Right cardiac atrium (tissue), 5 donors: ENCODE measurements around the gene RDX. TPM values are rescaled to one million over a fixed set of nuclear protein-coding genes. Genes with fewer than 3 reads are reported as not detected.
"Not testable (repeated sequence)": the region's sequence is repeated elsewhere in the genome, so short reads cannot be mapped to it uniquely, and the experiment has no call there.

Experiments
- ATAC-seq, 2 donors: fragments of 200-7000 bp; cut with Tn5 transposase; one replicate each; pipeline versions ENCODE4 v1.8.0 to v1.9.1; 2020; ENCODE audit warnings: moderate library complexity in 2 of 2, mild to moderate bottlenecking in 1 of 2
- DNase-seq, 3 donors: peaks; one replicate each; pipeline ENCODE4 v3.0.0-alpha.2; 2020
- H3K27ac ChIP-seq: one replicate; pipeline ENCODE4 v1.5.1; 2013; ENCODE audit warnings: mild to moderate bottlenecking, low read length, control low read depth, moderate library complexity
- H3K27me3 ChIP-seq: one replicate; pipeline ENCODE4 v1.6.1; 2013; ENCODE audit not compliant: control insufficient read depth, insufficient read depth
- H3K4me1 ChIP-seq: one replicate; pipeline ENCODE4 v1.6.1; 2013; ENCODE audit warnings: low read length; ENCODE audit not compliant: control insufficient read depth, insufficient read depth
- H3K4me3 ChIP-seq: one replicate; pipeline ENCODE4 v1.5.1; 2013; ENCODE audit warnings: low read length, control low read depth
- H3K9me3 ChIP-seq: one replicate; pipeline ENCODE4 v1.6.1; 2013; ENCODE audit warnings: low read length; ENCODE audit not compliant: control insufficient read depth
- WGBS: extraction: QIAGEN DNeasy Blood & Tissue Kit; methylation state at CpG from one replicate; pipeline ENCODE4 v1.1.7; 2013; 5-methylcytosine and 5-hydroxymethylcytosine counted together
- intact Hi-C, 4 donors: fragments of 100-400 bp; cut with DNase I; formaldehyde crosslinking; loops; one replicate each; pipeline versions ENCODE4 v1.11.0 to v1.14.0; 2022 to 2023
- polyA plus RNA-seq: library from polyadenylated mRNA; stranded (reverse); fragments of 200-250 nt; gene quantifications from one replicate; pipeline ENCODE4 v1.2.3, GENCODE V29; 2013
- total RNA-seq, 4 donors: library from RNA; stranded (reverse); fragmentation: NEBNext Ultra II Directional; extraction: Animal tissue kit (Norgen Biotek cat#: 25700); gene quantifications; one replicate each; pipeline ENCODE4 v1.2.1, GENCODE V29; 2021
- donor health status: healthy with polysubstance abuse.
- donor health status: DM: no; HTN: yes; CAD: no.
- donor health status: DM: no; HTN: no; CAD: no.
- donor health status: DM: no; HTN: yes; CAD: no; lungs with severe emphysema.
- donor health status: DM: yes; HTN: yes; CAD: no.

Gene RDX
- total and polyA plus RNA-seq, 5 donors: 37.5 to 135 (median 118) TPM

GRCh38 chr11:110294509-110294908, 1.9 kb downstream of the RDX start:
- Histone ChIP-seq H3K27me3 (no peaks in the 10 kb centered on the region), H3K4me3 (peak overlapping the region; percentile 86), H3K27ac (no peak overlapping the region), H3K4me1 (peaks cover 2% of the 10 kb centered on the region), H3K9me3 (no peaks in the 10 kb centered on the region)
- no peak for DNase-seq
- ATAC-seq: no peak
- WGBS: 49% methylated on average over 6 of the region's 6 CpGs
- intact Hi-C loops: loop anchor here in 2 of 4 donors (10.0 kb wide), 1 partner anchor 70 kb away; no protein-coding TSS in a partner anchor

- DNase-seq (no peak), ATAC-seq (no peak)
- intact Hi-C loops: loop anchor here in 2 of 4 donors (10.0 kb wide), 1 partner anchor 71 kb away; no protein-coding TSS in a partner anchor
- Histone ChIP-seq H3K4me1 (peaks cover 4% of the 10 kb centered on the region), H3K9me3 (no peaks in the 10 kb centered on the region), H3K27me3 (no peaks in the 10 kb centered on the region), H3K4me3 (peak overlapping the region; percentile 52), H3K27ac (no peak overlapping the region)
- WGBS: 58% methylated on average over 4 of the region's 4 CpGs
Measured at GRCh38 chr11:110293389-110293788, 3.0 kb downstream of the RDX start.

GRCh38 chr11:110292146-110292545, 4.3 kb downstream of the RDX start:
- intact Hi-C loops: loop anchor here in 2 of 4 donors (10.0 kb wide), 1 partner anchor 73 kb away; no protein-coding TSS in a partner anchor
- not testable (repeated sequence) for H3K4me1 ChIP-seq, H3K27ac ChIP-seq, ATAC-seq, H3K27me3 ChIP-seq, H3K9me3 ChIP-seq, DNase-seq, H3K4me3 ChIP-seq
- 86% methylated on average over 4 of the region's 4 CpGs for WGBS

DNA sequence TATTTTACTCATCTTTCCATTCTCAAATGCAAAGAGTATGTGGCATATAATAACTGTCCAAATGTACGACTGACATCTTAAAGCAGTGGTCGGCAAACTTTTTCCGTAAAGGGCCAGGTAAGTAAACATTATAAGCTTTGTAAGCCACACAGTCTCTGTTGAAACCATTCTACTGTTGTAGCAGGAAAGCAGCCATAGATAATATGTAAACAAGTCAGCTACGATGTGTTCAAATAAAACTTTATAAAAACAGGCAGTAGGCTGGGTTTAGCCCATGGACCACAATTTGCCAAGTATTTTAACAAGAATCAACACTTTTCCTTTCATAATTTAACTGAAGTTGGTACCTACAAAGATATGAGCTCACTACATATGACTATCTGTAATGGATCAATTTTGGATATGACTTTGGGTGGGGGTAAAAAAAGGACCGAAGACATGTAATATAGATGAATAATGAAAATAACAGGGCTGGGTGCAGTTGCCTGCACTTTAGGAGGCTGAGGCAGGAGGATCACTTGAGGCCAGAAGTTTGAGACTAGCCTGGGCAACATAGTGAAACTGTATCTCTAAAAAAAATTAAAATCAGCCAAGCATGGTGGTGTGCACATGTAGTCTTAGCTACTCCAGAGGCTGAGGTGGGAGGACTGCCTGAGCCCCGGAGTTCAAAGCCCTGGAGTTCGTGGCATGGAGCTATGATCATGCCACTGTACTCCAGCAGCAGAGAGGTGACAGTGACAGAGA, 5.7 kb downstream of the RDX start:
- DNase-seq (no peak), ATAC-seq (no peak)
- Histone ChIP-seq H3K27ac (no peak overlapping the region), H3K27me3 (no peaks in the 10 kb centered on the region), H3K4me1 (peaks cover 6% of the 10 kb centered on the region), H3K9me3 (no peaks in the 10 kb centered on the region), H3K4me3 (no peak overlapping the region)
- 93% methylated on average over 7 of the region's 7 CpGs for WGBS
- intact Hi-C loops: loop anchor here in 2 of 4 donors (10.0 kb wide), 1 partner anchor 74 kb away; no protein-coding TSS in a partner anchor

- no peak for DNase-seq
- intact Hi-C loops: no loop called here
- no peak for ATAC-seq
- Histone ChIP-seq H3K4me3 (no peak overlapping the region), H3K27me3 (no peaks in the 10 kb centered on the region), H3K27ac (no peak overlapping the region), H3K9me3 (no peaks in the 10 kb centered on the region), H3K4me1 (peaks cover 6% of the 10 kb centered on the region)
- 77% methylated on average over 10 of the region's 10 CpGs for WGBS
Measured at GRCh38 chr11:110289472-110289871, 6.9 kb downstream of the RDX start.

DNA sequence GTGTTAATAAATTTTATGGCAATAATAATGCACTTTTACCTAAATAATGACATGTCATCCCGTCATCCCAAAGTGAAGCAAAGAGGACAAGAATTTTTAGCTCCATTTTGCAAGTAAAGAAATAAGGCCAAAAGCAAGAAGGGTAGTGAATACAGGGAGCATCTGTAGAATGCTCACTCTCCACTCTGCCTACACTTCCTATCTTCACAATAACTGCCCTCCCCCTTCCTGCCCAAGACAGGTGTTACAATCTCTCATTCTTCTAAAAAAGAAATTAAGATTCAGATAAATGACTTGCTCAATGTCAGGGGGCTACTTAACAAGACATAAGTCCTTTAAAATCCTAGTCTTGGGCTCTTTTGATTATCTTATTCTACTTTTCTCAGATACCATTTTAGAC, 8.9 kb downstream of the RDX start:
- Histone ChIP-seq H3K9me3 (no peaks in the 10 kb centered on the region), H3K4me3 (no peak overlapping the region), H3K27ac (no peak overlapping the region), H3K4me1 (peaks cover 6% of the 10 kb centered on the region), H3K27me3 (no peaks in the 10 kb centered on the region)
- no peak for DNase-seq
- WGBS: 83% methylated on average over 1 of the region's 1 CpG
- no peak for ATAC-seq
- intact Hi-C loops: no loop called here

- H3K9me3 ChIP-seq: no peaks in the 10 kb centered on the region
- no peak overlapping the region for H3K27ac ChIP-seq
- H3K4me1 ChIP-seq: peaks cover 4% of the 10 kb centered on the region
- no peak overlapping the region for H3K4me3 ChIP-seq
- ATAC-seq (no peak), DNase-seq (no peak)
- intact Hi-C loops: no loop called here
- WGBS: 67% methylated on average over 4 of the region's 4 CpGs
- H3K27me3 ChIP-seq: no peaks in the 10 kb centered on the region
Measured at GRCh38 chr11:110286298-110287040, 9.9 kb downstream of the RDX start.

DNA sequence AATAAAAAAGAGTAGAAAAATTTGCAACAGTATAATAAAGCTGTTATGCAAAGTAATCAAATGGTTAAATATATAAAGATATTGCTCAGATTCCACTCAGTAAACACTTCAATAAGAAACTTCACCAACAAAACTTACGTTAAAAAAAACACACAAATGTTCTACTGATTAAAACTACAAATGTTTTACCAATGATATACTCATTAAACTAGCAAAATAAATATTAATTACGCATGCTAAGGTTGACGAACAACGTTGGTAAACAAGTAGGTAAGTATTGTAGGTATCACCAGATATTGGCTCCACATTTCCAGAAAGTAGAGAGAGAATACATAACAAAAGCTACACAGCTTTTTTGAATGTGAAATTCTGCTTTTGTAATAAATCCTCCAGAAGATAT, 12.6 kb downstream of the RDX start:
- H3K27me3 ChIP-seq: no peaks in the 10 kb centered on the region
- H3K9me3 ChIP-seq: no peaks in the 10 kb centered on the region
- DNase-seq (no peak), ATAC-seq (no peak)
- intact Hi-C loops: no loop called here
- no peak overlapping the region for H3K27ac ChIP-seq
- peaks cover 2% of the 10 kb centered on the region for H3K4me1 ChIP-seq
- WGBS: 78% methylated on average over 4 of the region's 4 CpGs
- H3K4me3 ChIP-seq: no peak overlapping the region

DNA sequence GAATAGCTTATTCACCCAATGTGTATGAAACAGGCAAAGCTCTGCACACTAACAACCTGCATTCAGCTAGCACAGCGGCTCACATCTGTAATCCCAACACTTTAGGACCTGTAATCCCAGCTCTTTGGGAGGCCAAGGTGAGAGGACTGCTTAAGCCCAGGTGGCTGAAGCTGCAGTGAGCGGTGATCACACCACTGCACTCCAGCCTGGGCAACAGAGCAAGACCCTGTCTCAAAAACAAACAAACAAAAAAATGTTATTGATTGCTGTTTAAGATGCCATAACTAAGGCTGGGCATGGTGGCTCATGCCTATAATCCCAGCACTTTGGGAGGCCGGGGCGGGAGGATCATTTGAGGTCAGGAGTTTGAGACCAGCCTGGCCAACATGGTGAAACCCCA, 15.8 kb downstream of the RDX start:
- DNase-seq, H3K27ac ChIP-seq, H3K4me1 ChIP-seq, intact Hi-C loops, H3K27me3 ChIP-seq, H3K4me3 ChIP-seq, ATAC-seq, H3K9me3 ChIP-seq: not testable (repeated sequence)
- WGBS: 99% methylated on average over 4 of the region's 4 CpGs

DNA sequence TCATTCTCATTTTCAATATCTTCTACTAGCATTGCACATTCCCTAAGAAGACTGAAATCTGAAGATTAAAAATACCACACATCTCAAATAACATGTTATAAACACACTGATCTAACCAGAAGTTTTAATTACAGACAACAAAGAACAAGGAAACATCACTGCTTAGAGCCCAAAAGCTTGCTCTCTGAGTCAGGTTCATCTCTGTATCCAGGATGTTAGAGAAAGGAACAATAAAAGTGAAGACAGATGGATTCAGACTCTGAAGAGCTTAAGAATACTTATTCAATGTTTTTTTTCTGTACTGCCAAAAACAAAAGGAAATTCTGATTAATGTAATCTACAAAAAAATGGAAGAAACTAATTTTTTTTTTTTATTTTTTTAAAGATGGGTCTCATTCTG, 16.5 kb downstream of the RDX start:
- no peaks in the 10 kb centered on the region for H3K9me3 ChIP-seq
- no peaks in the 10 kb centered on the region for H3K4me1 ChIP-seq
- intact Hi-C loops: no loop called here
- no peak overlapping the region for H3K27ac ChIP-seq
- ATAC-seq: no peak
- no peaks in the 10 kb centered on the region for H3K27me3 ChIP-seq
- no peak overlapping the region for H3K4me3 ChIP-seq
- no peak for DNase-seq

DNA sequence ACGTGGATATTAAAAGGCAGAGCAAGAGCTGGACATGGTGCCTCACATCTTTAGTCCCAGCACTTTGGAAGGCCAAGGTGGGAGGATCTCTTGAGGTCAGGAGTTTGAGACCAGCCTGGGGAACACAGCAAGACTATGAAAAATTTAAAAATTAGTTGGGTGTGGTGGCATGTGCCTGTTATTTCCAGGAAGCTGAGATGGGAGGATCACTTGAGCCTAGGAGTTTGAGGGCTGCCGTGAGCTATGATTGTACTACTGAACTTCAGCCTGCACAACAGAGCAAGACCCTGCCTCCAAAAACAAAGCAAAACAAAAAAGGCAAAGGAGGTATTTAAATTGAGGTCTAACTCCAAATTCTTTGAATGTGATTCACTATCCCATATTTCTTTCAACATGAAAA, 23.5 kb downstream of the RDX start:
- Histone ChIP-seq H3K9me3 (no peaks in the 10 kb centered on the region), H3K4me1 (peaks cover 3% of the 10 kb centered on the region), H3K27me3 (no peaks in the 10 kb centered on the region), H3K27ac (no peak overlapping the region), H3K4me3 (no peak overlapping the region)
- 81% methylated on average over 2 of the region's 2 CpGs for WGBS
- intact Hi-C loops: no loop called here
- no peak for ATAC-seq
- DNase-seq: no peak
